GM12872 (cell line): ENCODE results near the gene SFT2D3.

Experiments
- CTCF ChIP-seq: IDR thresholded peaks from 3 replicates; pipeline ENCODE4 v1.5.1; 2011; ENCODE audit warnings: low read depth, mild to moderate bottlenecking, low read length, moderate library complexity; ENCODE audit not compliant: insufficient read depth

The SFT2D3 gene

DNA sequence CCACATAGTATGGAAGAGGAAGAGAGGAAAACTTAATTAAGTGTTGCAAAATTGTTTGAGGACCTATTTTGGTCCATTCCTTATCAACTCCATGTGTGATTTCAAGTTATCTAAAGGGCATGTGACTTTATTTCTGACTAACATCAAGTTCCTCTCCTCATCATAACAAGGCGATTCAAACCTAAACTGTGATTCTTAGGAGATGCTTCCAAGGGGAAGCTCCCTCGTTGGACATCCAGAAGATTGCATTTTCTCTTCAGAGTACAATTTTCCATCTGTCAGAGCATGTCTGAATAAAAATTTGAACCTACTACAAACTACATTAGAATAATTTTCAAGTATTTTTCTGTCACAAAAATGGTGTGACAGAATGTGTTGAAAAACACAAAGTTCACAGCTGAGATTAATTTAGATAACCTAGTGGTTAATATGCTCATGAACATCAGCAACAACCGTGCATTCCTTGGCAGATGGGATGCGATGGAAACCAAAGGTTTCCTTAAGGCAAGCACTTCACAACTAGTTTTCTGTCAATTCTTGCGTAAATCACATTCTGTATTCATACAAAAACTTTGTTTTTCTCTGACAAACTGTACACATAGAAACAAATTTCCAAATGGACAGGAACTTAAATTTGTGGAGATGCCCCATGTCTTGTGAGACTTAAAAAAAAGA, 4.2 kb downstream of the SFT2D3 start:
- TF ChIP-seq CTCF: no peak

DNA sequence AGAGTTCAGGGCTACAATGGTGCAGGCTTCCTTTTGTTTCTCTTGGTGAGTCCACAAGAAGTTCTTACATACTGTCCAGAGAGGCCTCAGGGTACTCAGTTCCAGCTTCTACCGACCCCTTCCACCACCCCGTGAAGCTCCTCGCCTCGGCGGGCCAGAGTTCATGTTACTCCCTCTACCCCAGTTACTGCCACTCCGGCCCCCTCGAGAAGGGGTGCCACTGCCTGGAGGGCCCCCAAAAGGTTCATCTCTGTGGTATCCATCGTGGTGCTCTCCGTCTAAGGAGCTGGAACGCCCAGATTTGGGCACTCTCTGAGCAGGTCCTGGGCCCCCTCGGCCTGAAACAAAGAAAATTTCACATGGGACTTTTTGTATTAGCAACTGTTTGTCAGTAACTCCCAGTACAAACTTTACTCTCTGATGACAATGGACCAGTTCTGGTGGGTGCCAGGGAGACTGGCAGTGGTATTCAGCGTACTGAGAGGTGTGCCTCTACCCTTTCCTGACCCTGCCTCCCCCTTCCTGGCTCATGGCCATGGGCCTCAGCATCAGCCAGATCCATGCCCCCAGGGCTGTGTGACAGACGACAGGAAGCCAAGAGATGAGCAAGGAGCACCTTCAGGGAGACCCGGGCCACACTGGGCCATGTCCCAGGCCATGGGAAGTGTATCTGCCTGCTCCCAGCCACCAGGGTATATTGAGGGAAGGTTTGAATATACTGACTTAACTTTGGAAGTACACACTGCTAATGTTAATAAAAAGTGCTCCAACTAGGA, 5.1 kb downstream of the SFT2D3 start:
- no peak for TF ChIP-seq CTCF

DNA sequence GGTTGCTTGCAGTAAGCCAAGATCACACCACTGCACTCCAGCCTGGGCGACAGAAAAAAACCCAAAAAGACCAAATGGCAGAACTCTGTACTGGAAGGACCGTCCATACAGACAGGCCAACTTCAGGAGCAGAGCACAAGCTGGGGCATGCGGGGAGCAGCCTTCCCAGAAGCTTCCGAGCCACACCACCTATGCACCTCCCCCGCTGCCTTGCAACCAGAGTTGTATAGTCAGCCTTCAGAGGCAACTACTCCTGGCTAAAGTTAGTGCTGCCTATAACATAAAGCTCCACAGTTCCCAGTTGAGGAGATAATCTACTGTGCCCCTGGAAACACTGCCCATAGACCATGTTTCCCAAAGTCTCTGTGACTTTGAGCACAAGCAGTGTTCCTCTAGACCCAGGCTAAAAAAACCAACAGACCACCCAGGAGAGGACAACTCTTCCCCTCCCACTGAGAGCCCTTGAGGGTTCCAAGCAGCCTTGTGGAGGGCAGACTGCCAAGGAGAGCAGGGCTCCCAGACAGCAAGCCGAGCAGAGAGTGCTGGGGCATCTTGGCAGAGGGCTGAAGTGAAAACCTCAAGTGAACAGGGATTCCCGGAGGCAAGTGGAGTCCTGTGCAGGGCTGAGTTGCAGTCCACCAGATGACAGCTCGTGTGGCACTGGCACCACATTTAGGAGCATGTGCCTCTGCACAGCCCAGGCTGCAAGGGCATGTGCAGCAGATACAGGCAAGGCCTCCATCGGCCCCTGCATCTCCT, 6.8 kb downstream of the SFT2D3 start:
- TF ChIP-seq CTCF: no peak

DNA sequence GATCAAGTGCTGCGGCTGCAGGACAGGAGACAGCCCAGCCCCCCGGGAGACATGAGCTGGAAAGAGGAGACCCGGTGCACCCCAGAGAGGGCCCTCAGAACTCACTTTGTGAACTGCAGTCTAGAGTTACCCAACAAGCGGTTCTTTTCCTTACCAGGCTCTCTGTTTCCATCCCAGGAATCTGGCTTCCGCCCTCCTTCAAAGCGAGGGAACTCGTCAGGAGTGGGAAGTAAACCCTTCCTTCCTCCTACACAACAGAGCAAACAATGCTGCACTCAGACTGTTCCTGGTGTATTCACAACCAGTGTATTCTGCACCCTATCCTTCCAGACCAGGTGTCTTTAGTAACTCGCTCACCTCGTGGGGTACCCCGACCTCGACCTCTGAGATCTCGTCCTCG, 8.0 kb downstream of the SFT2D3 start:
- no peak for TF ChIP-seq CTCF

GRCh38 chr2:127712999-127713398, 11.7 kb downstream of the SFT2D3 start:
- TF ChIP-seq CTCF: no peak

GRCh38 chr2:127713562-127713961, 12.3 kb downstream of the SFT2D3 start:
- no peak for TF ChIP-seq CTCF

DNA sequence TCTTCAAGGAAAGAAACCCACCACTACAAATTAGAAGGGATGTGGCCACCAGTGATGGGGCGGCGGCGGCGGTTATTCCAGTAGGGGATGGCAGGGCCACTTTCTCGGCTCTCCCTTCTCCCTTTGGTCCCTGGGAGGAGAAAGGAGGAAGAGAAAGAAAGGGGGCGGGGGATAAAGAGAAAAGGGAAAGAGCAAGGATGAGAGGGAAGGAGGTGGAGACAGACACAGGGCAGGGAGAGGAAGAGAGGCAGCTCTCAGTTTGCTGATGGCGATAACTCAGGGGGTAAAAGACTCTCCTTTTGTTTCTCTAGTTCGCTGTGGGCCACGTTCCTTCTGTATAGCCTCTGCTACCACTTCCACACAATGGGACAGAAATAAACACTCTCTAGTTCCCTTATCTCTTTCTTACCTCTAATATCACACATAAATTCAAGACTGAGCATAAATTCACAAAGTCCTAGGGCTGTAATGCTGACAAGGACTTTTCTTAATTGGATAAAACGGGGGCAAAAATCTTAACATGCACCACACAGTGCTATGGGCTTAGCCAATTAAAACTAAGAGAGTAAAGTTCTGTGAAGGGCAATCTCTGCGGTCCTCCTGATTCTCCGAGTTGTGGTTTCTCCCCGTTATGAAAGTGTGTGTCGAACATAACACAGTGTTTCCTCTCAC, 14.6 kb downstream of the SFT2D3 start:
- TF ChIP-seq CTCF: no peak
